ENCODE results near the gene BDH1.
"Not testable (repeated sequence)": the region's sequence is repeated elsewhere in the genome, so short reads cannot be mapped to it uniquely, and the experiment has no call there.

The BDH1 gene

GRCh38 chr3:197580253-197580691, 24.5 kb upstream of the BDH1 start:
- no peak for TF ChIP-seq Cebpa-rat (IDR thresholded peaks at IDR 0.05)
- Histone ChIP-seq H3K27me3 (no peaks in the 10 kb centered on the region), H3K4me1 (no peaks in the 10 kb centered on the region), H3K36me3 (no peaks in the 10 kb centered on the region), H3K9ac (no peak overlapping the region), H4K20me1 (no peaks in the 10 kb centered on the region), H3K27ac (no peak overlapping the region), H3K4me2 (no peak overlapping the region), H3K9me3 (peaks cover 7% of the 10 kb centered on the region), H3K4me3 (no peak overlapping the region)

DNA sequence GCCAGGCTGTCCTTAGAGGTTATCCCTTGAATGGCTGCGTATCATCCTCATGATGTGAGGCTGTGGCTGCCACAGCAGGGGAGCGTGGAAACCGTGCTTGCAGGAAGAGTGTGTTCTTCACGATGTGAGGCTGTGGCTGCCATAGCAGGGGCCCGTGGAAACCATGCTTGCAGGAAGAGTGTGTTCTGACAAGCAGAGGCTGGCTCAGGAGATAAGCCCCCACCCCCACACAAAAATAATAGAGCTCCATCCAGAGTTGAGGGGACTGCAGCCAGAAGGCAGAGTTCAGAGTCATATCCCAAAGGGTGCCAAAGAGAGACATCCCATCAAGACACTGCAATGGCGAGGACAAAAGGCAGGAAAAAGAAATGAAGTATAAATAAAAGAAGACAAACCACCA, 22.6 kb upstream of the BDH1 start:
- Histone ChIP-seq H3K27me3 (no peaks in the 10 kb centered on the region), H3K27ac (no peak overlapping the region), H3K9me3 (peaks cover 7% of the 10 kb centered on the region), H3K36me3 (no peaks in the 10 kb centered on the region), H3K9ac (no peak overlapping the region), H3K4me3 (no peak overlapping the region), H3K4me2 (no peak overlapping the region), H3K4me1 (no peaks in the 10 kb centered on the region), H4K20me1 (no peaks in the 10 kb centered on the region)
- no peak for TF ChIP-seq Cebpa-rat (IDR thresholded peaks at IDR 0.05)

DNA sequence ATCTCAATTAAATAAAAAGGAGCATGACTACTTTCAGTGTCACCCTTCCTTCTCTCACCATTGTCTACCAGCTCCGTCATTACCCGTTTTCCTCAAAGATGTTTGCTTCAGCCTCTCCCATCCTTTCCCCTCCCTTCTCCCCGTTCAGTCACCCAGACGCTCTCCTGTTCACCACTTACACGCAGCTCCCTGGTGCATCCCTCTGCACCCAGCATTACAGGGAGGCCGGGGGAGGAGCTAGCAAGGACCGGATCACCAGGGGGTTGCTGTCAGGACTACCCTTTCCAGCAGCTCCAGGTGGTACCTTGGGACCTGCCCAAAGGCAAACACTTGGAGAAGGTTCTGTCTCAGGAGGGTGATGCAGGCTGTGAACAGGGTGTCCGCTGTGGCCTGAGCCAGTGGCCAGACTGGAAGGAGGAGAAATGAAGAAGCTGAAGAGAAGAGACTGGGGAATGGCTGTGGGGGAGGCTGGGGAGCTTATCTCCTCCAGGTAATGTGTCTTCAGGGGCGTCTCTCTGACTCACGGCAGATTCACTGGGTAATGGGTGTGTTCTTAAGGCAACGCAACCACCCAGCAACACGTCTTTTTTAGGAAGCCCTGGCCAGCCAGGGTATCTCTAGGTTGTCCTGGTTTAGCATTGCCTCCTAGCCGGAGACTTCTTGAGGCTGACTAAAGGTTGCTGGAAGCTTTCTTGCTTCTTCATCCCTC, 21.8 kb upstream of the BDH1 start:
- H3K4me3 ChIP-seq: no peak overlapping the region
- H3K4me1 ChIP-seq: no peaks in the 10 kb centered on the region
- H4K20me1 ChIP-seq: no peaks in the 10 kb centered on the region
- peaks cover 7% of the 10 kb centered on the region for H3K9me3 ChIP-seq
- no peak overlapping the region for H3K27ac ChIP-seq
- no peak for TF ChIP-seq Cebpa-rat (IDR thresholded peaks at IDR 0.05)
- no peaks in the 10 kb centered on the region for H3K36me3 ChIP-seq
- H3K9ac ChIP-seq: no peak overlapping the region
- H3K4me2 ChIP-seq: no peak overlapping the region
- no peaks in the 10 kb centered on the region for H3K27me3 ChIP-seq

- Histone ChIP-seq H3K27ac (no peak overlapping the region), H3K9me3 (peaks cover 10% of the 10 kb centered on the region), H3K36me3 (no peaks in the 10 kb centered on the region), H3K4me3 (no peak overlapping the region), H3K9ac (no peak overlapping the region), H4K20me1 (no peaks in the 10 kb centered on the region), H3K4me1 (no peaks in the 10 kb centered on the region), H3K27me3 (no peaks in the 10 kb centered on the region), H3K4me2 (no peak overlapping the region)
- TF ChIP-seq Cebpa-rat (IDR thresholded peaks at IDR 0.05): no peak
These were observed 21.1 kb upstream of the BDH1 start for GRCh38 chr3:197576838-197577237.

- H3K4me3 ChIP-seq: no peak overlapping the region
- no peaks in the 10 kb centered on the region for H3K27me3 ChIP-seq
- H3K27ac ChIP-seq: no peak overlapping the region
- no peak overlapping the region for H3K4me2 ChIP-seq
- no peaks in the 10 kb centered on the region for H3K36me3 ChIP-seq
- TF ChIP-seq Cebpa-rat (IDR thresholded peaks at IDR 0.05): no peak
- H4K20me1 ChIP-seq: no peaks in the 10 kb centered on the region
- H3K9ac ChIP-seq: no peak overlapping the region
- H3K4me1 ChIP-seq: no peaks in the 10 kb centered on the region
- H3K9me3 ChIP-seq: peaks cover 24% of the 10 kb centered on the region
These were observed 19.6 kb upstream of the BDH1 start for GRCh38 chr3:197575362-197575761.

DNA sequence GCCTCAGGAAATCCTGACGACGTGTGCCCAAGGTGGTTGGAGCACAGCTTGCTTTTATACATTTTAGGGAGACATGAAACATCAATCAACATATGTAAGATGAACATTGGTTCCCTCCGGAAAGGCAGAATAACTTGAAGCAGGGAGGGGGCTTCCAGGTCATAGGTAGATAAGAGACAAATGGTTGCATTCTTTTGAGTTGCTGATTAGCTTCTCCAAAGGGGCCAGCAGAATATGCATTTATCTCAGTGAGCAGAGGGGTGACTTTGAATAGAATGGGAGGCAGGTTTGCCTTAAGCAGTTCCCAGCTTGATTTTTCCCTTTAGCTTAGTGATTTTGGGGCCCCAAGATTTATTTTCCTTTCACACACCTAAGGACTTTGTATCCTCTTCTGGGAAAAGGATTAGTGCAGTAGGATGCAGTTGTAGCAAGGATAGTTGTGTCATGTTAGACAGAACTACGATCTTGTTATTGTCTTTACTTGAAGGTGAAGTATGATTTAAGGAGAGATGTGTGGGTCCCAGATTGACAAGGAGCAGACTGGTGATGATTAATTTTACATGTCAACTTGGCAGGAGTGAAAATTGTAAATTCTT, 18.7 kb upstream of the BDH1 start:
- H3K9ac ChIP-seq, H4K20me1 ChIP-seq, H3K27me3 ChIP-seq, H3K36me3 ChIP-seq, H3K27ac ChIP-seq, H3K4me3 ChIP-seq, H3K4me2 ChIP-seq, H3K4me1 ChIP-seq: not testable (repeated sequence)
- H3K9me3 ChIP-seq: peaks cover 33% of the 10 kb centered on the region

DNA sequence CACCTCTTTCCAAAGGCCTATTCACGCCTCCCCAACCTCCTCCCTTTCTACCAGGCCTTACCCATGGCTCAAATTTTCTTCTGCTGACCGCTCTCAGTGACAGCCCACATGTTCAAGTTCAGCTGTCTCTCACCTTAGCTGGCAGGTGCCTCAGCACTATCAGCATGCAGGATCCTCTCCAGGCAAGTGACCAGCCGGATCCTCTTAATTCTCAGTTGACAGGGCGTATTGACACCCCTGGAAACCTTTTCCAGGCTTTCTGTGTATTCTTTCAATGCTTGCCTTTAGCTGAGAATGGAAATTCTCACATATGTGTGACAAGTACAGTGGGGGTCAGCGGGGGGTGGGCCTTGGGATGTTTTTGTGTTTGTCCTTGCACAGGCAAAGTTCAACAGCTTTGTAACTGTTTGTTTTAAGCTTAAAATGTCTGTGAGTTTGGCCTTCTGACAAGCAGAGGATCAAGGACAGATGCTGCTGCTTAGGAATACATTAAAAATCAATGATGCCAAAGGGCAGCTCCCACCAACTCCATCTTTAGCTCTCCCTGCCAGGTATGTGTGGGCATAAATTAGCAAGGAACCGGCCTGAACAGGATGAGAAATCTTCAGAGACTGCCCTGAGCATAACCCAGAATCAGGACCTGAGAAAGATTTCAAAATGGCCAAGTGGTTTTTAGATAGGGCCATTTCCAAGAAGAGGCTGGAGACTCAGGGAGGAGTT, 17.4 kb upstream of the BDH1 start:
- no peak overlapping the region for H3K9ac ChIP-seq

GRCh38 chr3:197571880-197572172, 16.1 kb upstream of the BDH1 start:
- H3K27ac ChIP-seq, H4K20me1 ChIP-seq, H3K27me3 ChIP-seq, H3K36me3 ChIP-seq, H3K4me3 ChIP-seq, H3K9ac ChIP-seq, H3K4me2 ChIP-seq, H3K4me1 ChIP-seq: not testable (repeated sequence)
- peaks cover 44% of the 10 kb centered on the region for H3K9me3 ChIP-seq

More for the DNA sequence above, 17.4 kb upstream of the BDH1 start:
- H3K9me3 ChIP-seq: peaks cover 32% of the 10 kb centered on the region
- H3K4me1 ChIP-seq: no peaks in the 10 kb centered on the region
- no peaks in the 10 kb centered on the region for H3K36me3 ChIP-seq
- no peak for TF ChIP-seq Cebpa-rat (IDR thresholded peaks at IDR 0.05)
- H3K4me2 ChIP-seq: no peak overlapping the region
- no peaks in the 10 kb centered on the region for H3K27me3 ChIP-seq
- no peak overlapping the region for H3K4me3 ChIP-seq
- H3K27ac ChIP-seq: no peak overlapping the region
- H4K20me1 ChIP-seq: no peaks in the 10 kb centered on the region

DNA sequence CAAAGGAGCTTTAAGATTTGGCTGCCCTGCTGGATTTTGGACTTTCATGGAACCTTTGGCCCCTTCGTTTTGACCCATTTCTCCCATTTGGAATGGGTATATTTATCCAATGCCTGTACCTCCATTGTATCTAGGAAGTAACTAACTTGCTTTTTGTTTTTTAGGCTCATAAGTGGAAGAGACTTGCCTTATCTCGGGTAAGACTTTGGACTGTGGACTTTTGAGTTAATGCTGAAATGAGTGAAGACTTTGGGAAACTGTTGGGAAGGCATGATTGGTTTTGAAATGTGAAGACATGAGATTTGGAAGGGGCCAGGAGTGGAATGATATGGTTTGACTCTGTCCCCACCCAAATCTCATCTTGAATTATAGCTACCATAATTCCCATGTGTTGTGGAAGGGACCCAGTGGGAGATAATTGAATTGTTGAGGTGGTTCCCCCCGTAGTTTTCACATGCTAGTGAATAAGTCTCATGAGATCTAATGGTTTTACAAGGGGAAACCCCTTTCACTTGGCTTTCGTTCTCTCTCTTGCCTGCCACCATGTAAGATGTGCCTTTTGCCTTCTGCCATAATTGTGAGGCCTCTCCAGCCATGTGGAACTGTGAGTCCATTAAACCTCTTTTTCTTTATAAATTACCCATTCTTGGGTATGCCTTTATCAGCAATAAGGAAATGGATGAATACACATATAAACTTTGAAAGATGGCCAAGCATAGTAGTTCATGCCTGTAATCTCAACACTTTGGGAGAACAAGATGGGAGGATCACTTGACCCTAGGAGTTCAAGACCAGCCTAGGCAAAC, 15.5 kb upstream of the BDH1 start:
- H3K4me3 ChIP-seq, H4K20me1 ChIP-seq, H3K4me1 ChIP-seq, H3K4me2 ChIP-seq, H3K9ac ChIP-seq, H3K36me3 ChIP-seq, H3K27ac ChIP-seq, H3K27me3 ChIP-seq: not testable (repeated sequence)
- H3K9me3 ChIP-seq: peaks cover 48% of the 10 kb centered on the region

DNA sequence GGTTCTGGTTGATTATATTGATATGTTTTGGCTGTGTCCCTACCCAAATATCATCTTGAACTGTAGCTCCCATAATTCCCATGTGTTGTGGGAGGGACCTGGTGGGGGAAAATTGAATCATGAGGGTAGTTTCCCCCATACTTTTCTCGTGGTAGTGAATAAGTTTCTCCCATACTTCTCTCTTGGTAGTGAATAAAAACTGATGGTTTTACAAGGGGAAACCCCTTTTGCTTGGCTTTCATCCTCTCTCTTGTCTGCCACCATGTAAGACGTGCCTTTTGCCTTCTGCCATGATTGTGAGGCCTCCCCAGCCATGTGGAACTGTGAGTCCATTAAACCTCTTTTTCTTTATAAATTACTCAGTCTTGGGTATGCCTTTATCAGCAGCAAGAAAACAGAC, 13.7 kb upstream of the BDH1 start:
- not testable (repeated sequence) for H3K27me3 ChIP-seq, H3K4me1 ChIP-seq, H3K36me3 ChIP-seq, H3K9ac ChIP-seq, H3K27ac ChIP-seq, H3K4me3 ChIP-seq, H3K4me2 ChIP-seq, H4K20me1 ChIP-seq
- peaks cover 66% of the 10 kb centered on the region for H3K9me3 ChIP-seq
